Measurements from ENCODE around the gene LNX1. TPM values are rescaled to one million over a fixed set of nuclear protein-coding genes. Genes with fewer than 3 reads are reported as not detected.

The LNX1 gene
- total RNA-seq, 1 donor from 2014 or later, result not detected

DNA sequence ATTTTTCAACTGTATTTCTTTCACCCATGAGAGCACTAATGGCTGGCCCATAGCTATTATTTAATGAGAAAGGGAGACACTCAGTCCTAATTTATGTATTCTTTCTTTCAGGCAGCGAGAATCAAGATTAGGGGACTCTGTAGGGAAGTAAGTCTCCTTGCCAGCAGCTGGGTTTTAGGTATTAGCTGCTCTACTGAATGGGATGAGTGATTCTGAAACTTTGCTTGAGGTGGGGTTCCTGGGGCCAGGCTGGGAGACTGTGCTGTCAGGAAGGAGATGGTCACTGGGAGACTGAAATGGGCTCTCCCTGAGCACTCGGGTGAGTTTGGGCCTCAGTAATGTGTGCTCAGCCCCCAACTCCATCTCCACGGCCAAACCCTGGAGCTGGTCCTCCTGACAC lies 78.7 kb downstream of the LNX1 start:
- Mint-ChIP-seq H3K9me3 (peaks cover 2% of the 10 kb centered on the region), H3K36me3 (ENCODE audit: low read depth) (no peaks in the 10 kb centered on the region), H3K4me3 (no peak overlapping the region), H3K27me3 (ENCODE audit: low read depth) (no peaks in the 10 kb centered on the region), H3K27ac (ENCODE audit: unreplicated experiment) (no peak overlapping the region), H3K4me1 (no peaks in the 10 kb centered on the region)
- no peak for DNase-seq (ENCODE audit: low read depth, low spot score)
- TF ChIP-seq, protein P1, sequence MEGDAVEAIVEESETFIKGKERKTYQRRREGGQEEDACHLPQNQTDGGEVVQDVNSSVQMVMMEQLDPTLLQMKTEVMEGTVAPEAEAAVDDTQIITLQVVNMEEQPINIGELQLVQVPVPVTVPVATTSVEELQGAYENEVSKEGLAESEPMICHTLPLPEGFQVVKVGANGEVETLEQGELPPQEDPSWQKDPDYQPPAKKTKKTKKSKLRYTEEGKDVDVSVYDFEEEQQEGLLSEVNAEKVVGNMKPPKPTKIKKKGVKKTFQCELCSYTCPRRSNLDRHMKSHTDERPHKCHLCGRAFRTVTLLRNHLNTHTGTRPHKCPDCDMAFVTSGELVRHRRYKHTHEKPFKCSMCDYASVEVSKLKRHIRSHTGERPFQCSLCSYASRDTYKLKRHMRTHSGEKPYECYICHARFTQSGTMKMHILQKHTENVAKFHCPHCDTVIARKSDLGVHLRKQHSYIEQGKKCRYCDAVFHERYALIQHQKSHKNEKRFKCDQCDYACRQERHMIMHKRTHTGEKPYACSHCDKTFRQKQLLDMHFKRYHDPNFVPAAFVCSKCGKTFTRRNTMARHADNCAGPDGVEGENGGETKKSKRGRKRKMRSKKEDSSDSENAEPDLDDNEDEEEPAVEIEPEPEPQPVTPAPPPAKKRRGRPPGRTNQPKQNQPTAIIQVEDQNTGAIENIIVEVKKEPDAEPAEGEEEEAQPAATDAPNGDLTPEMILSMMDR (conservative IDR thresholded peaks at IDR 0.05), result no peak

DNA sequence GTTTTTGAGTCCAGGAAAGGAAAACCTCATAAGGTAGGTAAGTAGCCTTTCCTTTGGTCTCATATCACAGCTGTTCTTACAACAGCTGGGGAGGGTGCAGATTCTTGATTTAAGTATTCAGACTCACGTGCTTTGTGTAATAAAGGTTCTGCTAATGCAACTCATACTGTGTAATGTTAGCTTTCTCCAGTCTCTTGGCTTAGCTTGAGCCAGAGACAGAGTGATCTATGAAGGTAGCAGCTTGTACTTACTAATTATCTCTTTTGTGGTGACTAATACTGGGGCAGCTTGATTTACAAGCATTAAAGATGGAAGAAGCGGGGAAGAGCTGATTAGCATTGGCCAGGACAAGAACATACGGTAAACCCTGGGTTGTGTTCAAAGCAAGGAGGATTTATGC lies 80.3 kb downstream of the LNX1 start:
- Mint-ChIP-seq H3K27me3 (ENCODE audit: low read depth) (no peaks in the 10 kb centered on the region), H3K4me1 (no peaks in the 10 kb centered on the region), H3K36me3 (ENCODE audit: low read depth) (no peaks in the 10 kb centered on the region), H3K4me3 (no peak overlapping the region), H3K9me3 (peaks cover 2% of the 10 kb centered on the region), H3K27ac (ENCODE audit: unreplicated experiment) (no peak overlapping the region)
- DNase-seq (ENCODE audit: low read depth, low spot score), result no peak
- TF ChIP-seq, protein P1 (conservative IDR thresholded peaks at IDR 0.05), result no peak

DNA sequence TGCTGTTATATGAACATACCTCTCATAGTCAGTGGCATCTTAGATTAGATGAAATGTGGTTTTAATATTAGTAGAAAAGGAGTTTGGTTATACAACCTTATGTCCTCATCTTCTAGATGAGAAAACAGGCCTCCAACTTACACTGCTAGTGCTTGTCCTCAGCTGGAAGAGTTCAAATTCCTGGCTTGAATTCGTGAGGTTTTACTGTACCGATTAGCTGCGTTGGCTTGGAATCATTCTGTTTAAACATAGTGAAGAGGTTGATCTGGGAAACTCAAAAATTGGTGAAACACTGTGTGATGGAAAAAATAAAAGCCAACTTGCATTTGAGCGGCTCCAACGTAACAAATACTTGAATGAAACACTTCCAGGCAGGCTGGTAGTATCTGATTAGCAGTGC lies 81.0 kb downstream of the LNX1 start:
- no peaks in the 10 kb centered on the region for H3K4me1 Mint-ChIP-seq
- DNase-seq (ENCODE audit: low read depth, low spot score), result no peak
- H3K27me3 Mint-ChIP-seq (ENCODE audit: low read depth), result no peaks in the 10 kb centered on the region
- H3K36me3 Mint-ChIP-seq (ENCODE audit: low read depth), result no peaks in the 10 kb centered on the region
- H3K27ac Mint-ChIP-seq (ENCODE audit: unreplicated experiment), result no peak overlapping the region
- no peak overlapping the region for H3K4me3 Mint-ChIP-seq
- TF ChIP-seq, protein P1 (conservative IDR thresholded peaks at IDR 0.05), result no peak
- H3K9me3 Mint-ChIP-seq, result peaks cover 2% of the 10 kb centered on the region

DNA sequence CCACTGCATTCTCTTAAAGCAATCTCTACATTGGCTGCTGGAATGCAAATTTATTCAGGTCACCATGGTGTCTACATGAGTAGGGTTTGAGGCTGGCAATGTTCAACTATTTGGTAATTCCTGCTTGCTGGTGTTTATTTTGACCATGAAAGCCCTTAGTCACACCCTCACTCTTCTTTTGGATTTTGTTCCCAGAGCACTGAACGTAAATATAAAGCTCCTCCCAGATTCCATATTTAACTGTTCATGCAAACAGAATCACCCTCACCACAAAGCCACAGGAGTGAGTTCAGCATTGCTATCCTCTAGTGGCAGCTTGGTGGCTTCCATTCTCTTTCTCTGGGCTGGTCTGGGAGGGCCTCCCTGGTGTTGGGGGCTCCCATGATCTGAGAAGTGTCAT lies 82.8 kb downstream of the LNX1 start:
- H3K4me1 Mint-ChIP-seq, result no peaks in the 10 kb centered on the region
- TF ChIP-seq, protein P1 (conservative IDR thresholded peaks at IDR 0.05), result no peak
- H3K27ac Mint-ChIP-seq (ENCODE audit: unreplicated experiment), result no peak overlapping the region
- no peak overlapping the region for H3K4me3 Mint-ChIP-seq
- DNase-seq (ENCODE audit: low read depth, low spot score), result no peak
- H3K36me3 Mint-ChIP-seq (ENCODE audit: low read depth), result no peaks in the 10 kb centered on the region
- no peaks in the 10 kb centered on the region for H3K9me3 Mint-ChIP-seq
- no peaks in the 10 kb centered on the region for H3K27me3 Mint-ChIP-seq (ENCODE audit: low read depth)

DNA sequence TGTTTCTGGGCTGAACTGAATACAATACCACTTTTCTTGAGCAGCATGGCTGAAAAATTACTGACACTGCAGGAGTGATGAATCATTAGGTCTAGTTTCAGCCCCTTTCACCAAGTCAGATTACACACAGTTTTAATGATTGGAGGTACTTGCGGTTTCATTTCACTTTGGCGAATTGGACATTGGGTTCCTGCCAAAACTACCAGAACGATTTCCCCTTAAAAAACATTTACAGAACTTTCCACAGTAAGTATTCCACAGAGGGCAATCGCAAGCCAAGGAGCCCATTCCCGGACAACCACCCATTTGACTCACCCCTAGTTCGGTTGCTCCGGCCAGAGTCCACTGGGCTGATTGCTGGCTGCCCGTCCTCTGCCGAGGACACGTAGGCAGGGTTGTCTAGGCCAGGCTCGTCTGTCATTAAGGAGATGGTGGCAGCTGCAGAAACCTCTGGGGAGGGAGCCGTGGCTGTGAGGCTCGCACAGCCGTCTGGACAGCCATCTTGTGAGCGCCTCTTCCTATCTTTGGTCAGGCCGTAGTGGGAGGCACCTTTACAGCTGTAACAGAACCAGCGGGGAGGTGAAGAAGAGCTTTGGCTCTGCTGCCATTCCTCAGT lies 83.5 kb downstream of the LNX1 start:
- TF ChIP-seq, protein P1 (conservative IDR thresholded peaks at IDR 0.05), result no peak
- H3K4me1 Mint-ChIP-seq, result no peaks in the 10 kb centered on the region
- H3K9me3 Mint-ChIP-seq, result no peaks in the 10 kb centered on the region
- H3K4me3 Mint-ChIP-seq, result no peak overlapping the region
- no peak for DNase-seq (ENCODE audit: low read depth, low spot score)
- no peaks in the 10 kb centered on the region for H3K27me3 Mint-ChIP-seq (ENCODE audit: low read depth)
- no peaks in the 10 kb centered on the region for H3K36me3 Mint-ChIP-seq (ENCODE audit: low read depth)
- H3K27ac Mint-ChIP-seq (ENCODE audit: unreplicated experiment), result no peak overlapping the region
